MM.1S (cell line): ENCODE measurements around the gene GNG11.

Source experiments
- CTCF ChIP-seq: fragments of 300-600 bp; sonication (generic); IDR thresholded peaks from 2 replicates; pipeline ENCODE4 v1.5.1; 2016; ENCODE audit warnings: antibody characterized with exemption, low read length, mixed read lengths
- EZH2phosphoT487 ChIP-seq: fragments of 300-600 bp; sonication (generic); IDR thresholded peaks from 2 replicates; pipeline ENCODE4 v1.6.1; 2018; ENCODE audit warnings: antibody characterized with exemption, low read length

GRCh38 chr7:93910076-93910994, 11.2 kb upstream of the GNG11 start:
- TF ChIP-seq CTCF (no peak), EZH2phosphoT487 (no peak)
